AG09319 (cell line): ENCODE data around the gene LSS.

Source experiments
- DNase-seq: peaks from one replicate; pipeline ENCODE4 v3.0.0-alpha.2; 2010; ENCODE audit warnings: low read depth; ENCODE audit errors: extremely low read depth
- CTCF ChIP-seq: IDR thresholded peaks from 2 replicates; pipeline ENCODE4 v1.5.1; 2011; ENCODE audit warnings: low read depth, mild to moderate bottlenecking, inconsistent platforms, low read length, moderate library complexity

LSS gene

DNA sequence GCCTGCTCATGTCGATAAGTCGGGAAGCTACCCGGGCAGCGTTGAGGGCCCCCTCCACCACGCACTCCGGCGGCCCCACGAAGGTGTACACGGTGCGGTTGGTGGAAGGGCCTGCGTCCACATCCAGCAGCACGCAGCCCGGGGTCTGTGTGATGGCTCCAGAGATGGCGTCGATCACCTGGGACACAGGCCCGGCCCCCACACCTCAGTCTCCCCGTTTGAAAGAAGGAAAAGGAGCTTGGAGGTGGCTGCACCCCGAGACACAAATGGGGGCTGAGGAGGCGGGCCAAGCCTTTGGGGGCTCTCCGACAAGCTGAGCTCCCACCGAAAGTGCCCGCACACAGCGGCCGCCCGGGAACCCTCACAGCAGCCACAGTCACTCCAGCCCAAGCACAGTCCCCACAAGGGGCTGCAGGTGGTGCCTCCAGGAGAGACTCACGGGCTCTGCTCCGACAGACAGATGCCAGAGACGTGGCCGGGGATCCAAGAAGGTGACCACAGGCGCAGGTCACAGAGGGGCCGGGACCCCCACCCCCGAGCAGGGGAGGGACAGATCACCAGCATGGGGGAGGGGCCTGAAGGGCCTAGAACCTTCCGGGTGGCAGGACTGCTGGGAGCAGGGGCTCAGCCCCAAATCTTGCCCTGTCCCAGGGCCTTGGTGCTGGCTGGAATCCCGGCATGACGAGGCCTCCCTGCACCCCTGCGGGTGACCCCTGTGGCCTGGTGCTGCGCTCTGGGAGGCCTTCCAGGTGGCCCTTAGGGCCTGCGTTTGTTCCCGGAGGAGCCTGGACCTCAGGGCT, 74.2 kb downstream of the LSS start:
- no peak for TF ChIP-seq CTCF
- DNase-seq = no peak

- peak; percentile 72 for TF ChIP-seq CTCF
- no peak for DNase-seq
Measured at GRCh38 chr21:46153247-46154154, 75.1 kb downstream of the LSS start.

DNA sequence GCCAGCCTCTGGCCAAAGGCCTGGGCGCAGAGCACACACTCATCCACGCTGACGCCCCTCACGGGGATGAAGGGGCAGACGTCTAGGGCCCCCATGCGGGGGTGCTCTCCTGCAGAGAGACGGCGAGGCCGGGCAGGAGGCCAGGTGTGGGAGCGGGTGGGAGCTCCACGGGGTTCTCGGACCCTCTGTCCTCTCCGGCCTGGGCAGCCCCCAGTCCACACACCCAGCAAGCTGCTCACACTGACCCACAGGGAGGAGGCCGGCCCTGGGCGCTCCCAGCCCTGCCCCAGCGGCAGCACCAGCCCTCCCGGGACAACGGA, 75.7 kb downstream of the LSS start:
- no peak for TF ChIP-seq CTCF
- DNase-seq = no peak

DNA sequence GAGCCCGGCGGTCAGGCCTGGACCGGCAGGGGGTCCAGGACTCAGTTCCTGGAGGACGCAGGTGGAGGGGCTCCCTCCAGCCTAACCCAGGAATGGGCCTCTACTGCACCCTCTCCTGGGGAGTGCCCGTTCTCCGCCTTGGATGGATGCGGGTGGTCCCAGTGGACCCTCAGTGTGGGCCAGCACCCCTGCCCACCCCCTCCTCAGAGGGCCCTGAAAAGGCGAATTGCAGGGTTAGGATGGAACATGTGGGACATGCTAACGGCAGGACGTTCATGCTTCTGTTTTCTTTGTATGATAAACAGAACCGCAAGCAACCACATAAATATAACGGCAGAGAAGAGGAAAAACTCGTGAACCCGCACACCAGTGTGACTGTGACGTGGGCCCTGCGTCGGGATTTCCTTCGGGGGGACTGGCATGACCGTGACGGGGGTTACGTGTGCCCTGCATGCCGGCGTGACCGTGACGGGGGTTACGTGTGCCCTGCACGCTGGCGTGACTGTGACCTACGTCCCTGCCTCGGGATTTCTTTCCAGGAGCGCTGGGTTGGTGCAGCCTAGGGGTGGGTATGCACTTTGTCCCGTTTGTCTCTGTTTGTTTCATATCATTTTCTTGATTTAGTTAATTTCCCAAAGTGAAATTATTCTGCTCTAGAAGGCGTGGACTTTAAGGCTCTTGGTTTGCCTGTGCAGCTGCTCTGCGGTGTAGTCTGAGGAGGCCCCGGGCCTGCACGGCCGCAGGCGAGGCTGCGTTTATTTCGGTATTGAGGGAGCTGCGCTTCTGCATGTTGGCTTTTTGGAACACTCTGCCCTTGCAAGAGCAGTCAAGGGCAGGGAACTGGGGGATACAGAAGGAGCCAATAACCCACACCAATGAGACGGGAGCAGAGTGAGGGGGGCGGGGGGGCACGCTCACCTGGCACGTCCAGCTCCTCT, 76.3 kb downstream of the LSS start:
- no peak for DNase-seq
- no peak for TF ChIP-seq CTCF

GRCh38 chr21:46151261-46151988, 77.1 kb downstream of the LSS start:
- TF ChIP-seq CTCF = no peak
- no peak for DNase-seq

GRCh38 chr21:46150491-46151121, 78.0 kb downstream of the LSS start:
- DNase-seq = no peak

More at GRCh38 chr21:46150491-46151121, 78.0 kb downstream of the LSS start:
- no peak for TF ChIP-seq CTCF
